ENCODE data around the gene DCAF15.

DCAF15 gene

GRCh38 chr19:13979686-13980085, 27.4 kb downstream of the DCAF15 start:
- DNase-seq, result no peak
- H3K27ac ChIP-seq, result no peak overlapping the region
- no peaks in the 10 kb centered on the region for H3K27me3 ChIP-seq (replicated peaks)
- in situ Hi-C loops (cut with HindIII; ENCODE audit: low pct_ligation_motif_present, low sequenced_read_pairs), result no loop called here
- H3K36me3 ChIP-seq (replicated peaks), result peaks cover 7% of the 10 kb centered on the region
- H3K4me3 ChIP-seq (ENCODE audit: low read depth, low read length), result no peak overlapping the region
- no peak for TF ChIP-seq CTCF (IDR thresholded peaks at IDR 0.05; ENCODE audit: low read depth, low read length, missing control alignments)

DNA sequence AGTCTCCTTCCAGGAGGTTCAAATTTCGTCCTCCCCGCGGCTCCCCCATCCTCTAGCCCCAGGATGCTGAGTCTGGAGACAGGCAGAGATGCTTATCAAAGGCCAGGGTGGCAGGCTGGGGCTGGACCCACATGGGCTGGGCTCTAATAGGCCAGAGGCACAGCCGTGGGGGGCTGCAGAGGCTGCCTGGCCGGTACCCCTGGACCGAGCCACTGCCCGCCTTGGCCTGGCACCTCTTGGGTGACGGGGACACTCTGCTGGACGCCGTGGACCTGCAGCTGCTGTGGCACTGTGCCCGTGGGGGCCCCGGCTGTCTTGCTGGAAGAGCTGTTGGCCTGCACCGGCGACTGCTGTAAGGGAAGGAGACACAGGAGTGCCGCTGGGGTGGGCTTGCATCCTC, 28.0 kb downstream of the DCAF15 start:
- TF ChIP-seq CTCF (IDR thresholded peaks at IDR 0.05; ENCODE audit: low read depth, low read length, missing control alignments), result no peak
- Histone ChIP-seq H3K27me3 (replicated peaks) (no peaks in the 10 kb centered on the region), H3K27ac (no peak overlapping the region), H3K36me3 (replicated peaks) (peaks cover 7% of the 10 kb centered on the region), H3K4me3 (ENCODE audit: low read depth, low read length) (no peak overlapping the region)
- in situ Hi-C loops (cut with HindIII; ENCODE audit: low pct_ligation_motif_present, low sequenced_read_pairs), result no loop called here
- no peak for DNase-seq

DNA sequence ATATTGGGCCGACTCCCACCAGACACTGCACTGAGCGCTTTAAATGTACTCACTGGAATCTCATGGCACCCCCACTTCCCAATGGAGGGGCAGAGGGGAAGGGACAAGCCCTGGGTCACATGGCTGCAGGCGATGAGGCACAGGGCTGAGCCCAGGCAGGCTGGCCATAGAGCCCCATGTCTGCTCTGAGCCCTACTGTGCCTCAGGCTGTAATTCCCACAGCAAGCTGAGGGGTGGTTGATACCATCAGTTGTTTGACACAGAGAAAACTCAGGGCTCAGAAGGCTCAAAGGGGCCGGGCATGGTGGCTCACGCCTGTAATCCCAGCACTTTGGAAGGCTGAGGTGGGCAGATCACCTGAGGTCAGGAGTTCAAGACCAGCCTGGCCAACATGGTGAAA, 28.7 kb downstream of the DCAF15 start:
- DNase-seq, result no peak
- no peak overlapping the region for H3K27ac ChIP-seq
- no peak for TF ChIP-seq CTCF (IDR thresholded peaks at IDR 0.05; ENCODE audit: low read depth, low read length, missing control alignments)
- no peak overlapping the region for H3K4me3 ChIP-seq (ENCODE audit: low read depth, low read length)
- no peaks in the 10 kb centered on the region for H3K27me3 ChIP-seq (replicated peaks)
- H3K36me3 ChIP-seq (replicated peaks), result peaks cover 7% of the 10 kb centered on the region
- in situ Hi-C loops (cut with HindIII; ENCODE audit: low pct_ligation_motif_present, low sequenced_read_pairs), result no loop called here

- in situ Hi-C loops (cut with HindIII; ENCODE audit: low pct_ligation_motif_present, low sequenced_read_pairs), result no loop called here
- TF ChIP-seq CTCF (IDR thresholded peaks at IDR 0.05; ENCODE audit: low read depth, low read length, missing control alignments), result no peak
- Histone ChIP-seq H3K4me3 (ENCODE audit: low read depth, low read length) (no peak overlapping the region), H3K27me3 (replicated peaks) (no peaks in the 10 kb centered on the region), H3K27ac (no peak overlapping the region), H3K36me3 (replicated peaks) (peaks cover 7% of the 10 kb centered on the region)
- DNase-seq, result no peak
Observed at GRCh38 chr19:13981467-13981866, 29.2 kb downstream of the DCAF15 start.

GRCh38 chr19:13981988-13982501, 29.7 kb downstream of the DCAF15 start:
- Histone ChIP-seq H3K27ac (no peak overlapping the region), H3K4me3 (ENCODE audit: low read depth, low read length) (no peak overlapping the region), H3K27me3 (replicated peaks) (no peaks in the 10 kb centered on the region), H3K36me3 (replicated peaks) (peaks cover 7% of the 10 kb centered on the region)
- DNase-seq, result no peak
- TF ChIP-seq CTCF (IDR thresholded peaks at IDR 0.05; ENCODE audit: low read depth, low read length, missing control alignments), result no peak
- in situ Hi-C loops (cut with HindIII; ENCODE audit: low pct_ligation_motif_present, low sequenced_read_pairs), result no loop called here

- no peak overlapping the region for H3K27ac ChIP-seq
- no peak for DNase-seq
- peaks cover 7% of the 10 kb centered on the region for H3K36me3 ChIP-seq (replicated peaks)
- no peak for TF ChIP-seq CTCF (IDR thresholded peaks at IDR 0.05; ENCODE audit: low read depth, low read length, missing control alignments)
- H3K4me3 ChIP-seq (ENCODE audit: low read depth, low read length), result no peak overlapping the region
- in situ Hi-C loops (cut with HindIII; ENCODE audit: low pct_ligation_motif_present, low sequenced_read_pairs), result no loop called here
- H3K27me3 ChIP-seq (replicated peaks), result no peaks in the 10 kb centered on the region
Observed at GRCh38 chr19:13982773-13983172, 30.5 kb downstream of the DCAF15 start.
